Activated naive CD4-positive, alpha-beta T cell treated with anti-CD3 and anti-CD28 coated beads, Interleukin-2, amount 50 U/mL, for 72 hours (primary cell): ENCODE results near the gene TMEM63C. TPM values are rescaled to one million over a fixed set of nuclear protein-coding genes. Genes with fewer than 3 reads are reported as not detected.

Source experiments
- ATAC-seq, 2 donors: fragments of 150-1000 bp; cut with Tn5 transposase; 2 replicates each; pipeline ENCODE4 v1.10.0; 2021; ENCODE audit warnings: mild to moderate bottlenecking in 2 of 2, moderate library complexity in 2 of 2
- DNase-seq, 2 donors: peaks; one replicate each; pipeline ENCODE4 v3.0.0; 2021 to 2022; ENCODE audit warnings: low spot score in 2 of 2
- H3K27ac Mint-ChIP-seq, 2 donors: one replicate each; pipeline ENCODE4 v1.8.0; 2022; ENCODE audit warnings: mild to moderate bottlenecking in 2 of 2, mixed read lengths in 2 of 2
- H3K36me3 Mint-ChIP-seq, 2 donors: one replicate each; pipeline ENCODE4 v1.8.0; 2022; ENCODE audit warnings: mixed read lengths in 2 of 2
- H3K9me3 Mint-ChIP-seq, 2 donors: one replicate each; pipeline ENCODE4 v1.8.0; 2022; ENCODE audit warnings: mixed read lengths in 2 of 2
- total RNA-seq, 2 donors: library from RNA; stranded (reverse); gene quantifications; one replicate each; pipeline ENCODE4 v1.2.3, GENCODE V29; 2022

The TMEM63C gene
- total RNA-seq, 2 donors from 2014 or later, result 0.32 to 1.1 TPM

- DNase-seq (no peak), ATAC-seq (no peak)
- peak overlapping the region in 1 of 2 donors; percentile 46 for H3K27ac Mint-ChIP-seq
- no peaks in the 10 kb centered on the region for H3K9me3 Mint-ChIP-seq
- H3K36me3 Mint-ChIP-seq, result no peaks in the 10 kb centered on the region
Observed at GRCh38 chr14:77296906-77297305, 115.3 kb downstream of the TMEM63C start.

- Mint-ChIP-seq H3K27ac (no peak overlapping the region), H3K9me3 (no peaks in the 10 kb centered on the region)
- ATAC-seq, result no peak
Observed at GRCh38 chr14:77299771-77300170, 118.2 kb downstream of the TMEM63C start.

DNA sequence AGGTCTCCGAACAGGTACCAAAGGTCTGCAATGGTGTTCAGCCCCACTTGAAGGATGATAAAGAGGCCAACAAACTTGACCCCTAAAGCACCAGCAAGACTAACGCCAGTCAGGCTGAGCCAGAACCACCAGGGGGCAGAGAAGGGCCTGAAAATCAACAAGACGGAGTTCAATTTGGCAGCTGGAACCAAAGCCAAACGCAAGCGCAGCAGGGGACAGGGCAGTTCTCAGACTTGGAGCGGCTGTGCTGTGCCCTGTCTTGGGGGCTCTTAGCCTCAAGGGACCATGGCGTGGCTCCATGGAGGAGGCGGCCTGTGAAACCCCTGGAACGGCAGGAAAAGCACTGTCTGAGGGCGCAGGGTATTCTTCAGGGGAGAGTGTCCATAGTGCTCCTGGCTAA is 119.5 kb downstream of the TMEM63C start:
- no peaks in the 10 kb centered on the region for H3K9me3 Mint-ChIP-seq
- H3K27ac Mint-ChIP-seq, result no peak overlapping the region
- peaks cover 0 to 11% of the 10 kb centered on the region in 2 donors for H3K36me3 Mint-ChIP-seq
- ATAC-seq (no peak), DNase-seq (peak in 1 of 2 donors; percentile 75)

More at GRCh38 chr14:77299771-77300170, 118.2 kb downstream of the TMEM63C start:
- peaks cover 0 to 4% of the 10 kb centered on the region in 2 donors for H3K36me3 Mint-ChIP-seq
- DNase-seq, result no peak

DNA sequence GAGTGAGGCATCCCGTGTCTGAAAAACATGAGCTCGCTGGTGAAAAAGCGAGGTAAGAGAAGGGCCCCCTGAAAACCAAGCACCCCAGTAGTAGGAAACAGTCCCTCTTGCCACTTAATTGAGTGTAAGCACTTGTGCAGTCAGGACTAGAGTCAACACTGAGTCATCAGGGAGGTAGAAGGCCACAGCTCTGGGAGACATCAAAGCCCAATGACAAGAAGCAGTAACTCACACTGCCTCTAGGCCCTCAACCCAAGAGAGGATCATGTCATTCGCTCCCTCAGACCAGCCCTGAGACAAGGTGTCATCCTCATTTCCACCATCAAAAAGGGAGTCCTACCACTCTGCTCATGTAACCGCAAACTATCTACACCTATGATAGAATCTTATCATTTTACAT is 121.3 kb downstream of the TMEM63C start:
- H3K9me3 Mint-ChIP-seq, result no peaks in the 10 kb centered on the region
- DNase-seq (peak in 1 of 2 donors; percentile 69), ATAC-seq (peak; percentile 93 to 94)
- H3K36me3 Mint-ChIP-seq, result peaks cover 0 to 14% of the 10 kb centered on the region in 2 donors
- peak overlapping the region; percentile 86 to 99 for H3K27ac Mint-ChIP-seq

- no peaks in the 10 kb centered on the region for H3K9me3 Mint-ChIP-seq
- DNase-seq, result peak in 1 of 2 donors; percentile 55
- H3K36me3 Mint-ChIP-seq, result peaks cover 0 to 14% of the 10 kb centered on the region in 2 donors
- peak; percentile 71 to 81 for ATAC-seq
- H3K27ac Mint-ChIP-seq, result peak overlapping the region; percentile 86 to 99
Observed at GRCh38 chr14:77303417-77304156, 122.0 kb downstream of the TMEM63C start.

DNA sequence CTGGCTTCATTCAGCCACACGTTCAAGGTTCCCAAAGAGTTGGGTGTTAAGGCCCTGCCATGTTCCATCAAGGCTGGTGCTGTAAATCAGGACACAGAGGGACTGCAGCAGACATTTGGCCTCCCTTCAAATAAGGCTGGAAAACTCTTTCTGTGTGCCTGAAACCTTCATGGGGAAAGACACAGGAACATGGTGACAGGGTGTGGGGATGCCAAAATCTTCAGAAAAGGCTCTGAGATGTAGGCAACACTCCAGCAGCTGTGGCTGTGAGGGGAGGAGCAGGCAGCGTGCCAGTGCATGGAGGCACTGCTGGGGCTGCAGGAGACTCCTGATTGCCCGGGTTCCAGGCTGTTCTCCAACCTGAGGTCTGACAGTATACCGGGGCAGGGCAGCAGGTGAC is 124.1 kb downstream of the TMEM63C start:
- Mint-ChIP-seq H3K36me3 (peaks cover 0 to 14% of the 10 kb centered on the region in 2 donors), H3K9me3 (no peaks in the 10 kb centered on the region), H3K27ac (no peak overlapping the region)
- ATAC-seq (no peak), DNase-seq (no peak)

DNA sequence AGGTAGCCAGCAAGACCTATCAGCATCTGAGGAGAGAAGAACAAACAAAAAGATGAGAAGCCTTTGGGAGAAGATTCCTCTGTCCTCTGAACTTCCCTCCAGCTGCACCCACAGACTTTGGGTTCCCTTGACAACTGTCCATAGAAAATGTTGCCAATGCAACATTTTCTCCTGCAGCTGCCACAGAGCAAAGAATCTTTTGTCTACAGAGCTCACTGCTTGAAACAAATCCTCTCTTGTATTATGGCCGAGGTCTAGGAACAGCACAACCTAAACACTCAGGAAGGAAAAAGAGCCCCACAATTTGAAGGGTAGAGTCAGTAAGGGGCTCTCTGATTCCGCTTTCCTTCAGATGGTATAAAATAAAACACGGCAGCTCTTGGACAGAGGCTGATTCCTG is 124.8 kb downstream of the TMEM63C start:
- H3K9me3 Mint-ChIP-seq, result no peaks in the 10 kb centered on the region
- ATAC-seq (no peak), DNase-seq (no peak)
- H3K27ac Mint-ChIP-seq, result no peak overlapping the region
- peaks cover 0 to 14% of the 10 kb centered on the region in 2 donors for H3K36me3 Mint-ChIP-seq

DNA sequence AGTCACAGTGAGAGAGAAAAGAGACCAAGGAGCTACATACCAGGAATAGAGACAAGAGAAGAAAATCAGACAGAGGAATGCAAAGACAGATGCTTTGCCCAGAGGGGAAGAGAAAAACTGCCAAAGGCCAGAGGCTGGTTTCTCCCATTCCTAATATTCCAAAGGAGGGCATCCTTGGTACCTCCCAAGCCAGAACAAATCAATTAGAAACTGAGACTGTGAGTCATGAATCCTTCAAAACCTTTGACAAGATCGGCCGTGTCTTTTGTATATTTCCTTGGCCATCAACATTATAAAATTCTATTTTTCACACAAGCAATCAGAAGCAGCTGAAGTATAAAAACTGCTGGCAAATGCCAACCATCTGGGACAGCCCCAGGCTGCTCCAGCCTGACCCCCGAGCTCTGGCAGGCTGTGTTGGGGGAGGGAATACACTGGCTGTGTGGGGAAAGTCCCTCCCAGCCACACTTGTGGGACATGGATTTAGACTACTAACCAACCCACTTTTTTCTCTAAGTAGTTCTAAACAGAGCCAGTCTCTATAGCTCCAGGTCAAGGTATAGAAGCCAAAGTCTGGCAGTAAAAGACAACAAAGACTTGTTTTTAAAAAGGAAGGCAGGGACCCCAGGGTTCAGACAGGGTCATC is 125.4 kb downstream of the TMEM63C start:
- DNase-seq, result no peak
- ATAC-seq, result no peak
- H3K36me3 Mint-ChIP-seq, result peaks cover 0 to 14% of the 10 kb centered on the region in 2 donors
- no peak overlapping the region for H3K27ac Mint-ChIP-seq
- H3K9me3 Mint-ChIP-seq, result no peaks in the 10 kb centered on the region

Other genes with a start within 250 kb of the TMEM63C start
- gene IRF2BPL, start 153.1 kb upstream of the TMEM63C start, total RNA-seq, result 10 to 100 TPM; 26.6 to 85.4 TPM
- gene CIPC, start 83.5 kb upstream of the TMEM63C start, total RNA-seq, result 1 to 10 TPM; 5.4 to 9.6 TPM
- gene ZDHHC22, start 40.0 kb upstream of the TMEM63C start, total RNA-seq, result not detected
- not detected for gene NGB, start 89.4 kb downstream of the TMEM63C start, total RNA-seq
- gene POMT2, start 139.1 kb downstream of the TMEM63C start, total RNA-seq, result 10 to 100 TPM; 15.5 to 18.0 TPM
- gene GSTZ1, start 139.2 kb downstream of the TMEM63C start, total RNA-seq, result 10 to 100 TPM; 13.9 to 22.2 TPM
- gene TMED8, start 195.3 kb downstream of the TMEM63C start, total RNA-seq, result 10 to 100 TPM; 15.2 to 32.9 TPM
- gene SAMD15, start 195.6 kb downstream of the TMEM63C start, total RNA-seq, result under 1 TPM; 0.20 to 0.27 TPM
- gene NOXRED1, start 241.7 kb downstream of the TMEM63C start, total RNA-seq, result under 1 TPM; 0.47 to 0.87 TPM